Esophagus squamous epithelium (tissue), 4 donors: Measurements from ENCODE around the gene OR8G1.
"Not testable (repeated sequence)": the region's sequence is repeated elsewhere in the genome, so short reads cannot be mapped to it uniquely, and the experiment has no call there.

ENCODE experiments used
- CTCF ChIP-seq, 6 experiments: fragments of 450-650 bp in 4 of 6; fragments of 200-600 bp in 2 of 6; sonication (generic) in 2 of 6; IDR thresholded peaks; one replicate each; pipeline ENCODE4 v1.5.1; 2016 to 2019; ENCODE audit warnings: antibody characterized with exemption in 6 of 6, mild to moderate bottlenecking in 4 of 6, moderate library complexity in 4 of 6
- POLR2A ChIP-seq, 4 donors: fragments of 450-650 bp; IDR thresholded peaks; one replicate each; pipeline ENCODE4 v1.6.1; 2017; ENCODE audit warnings: antibody characterized with exemption in 4 of 4, mild to moderate bottlenecking in 4 of 4, moderate library complexity in 3 of 4

- TF ChIP-seq CTCF, POLR2A (IDR thresholded peaks at IDR 0.05): not testable (repeated sequence)
Observed at GRCh38 chr11:124249869-124250268, 9.0 kb downstream of the OR8G1 start.
